Hematopoietic multipotent progenitor cell treated with erythropoietin and hydrocortisone succinate and interleukin-3 and kit ligand, for 4 days (in vitro differentiated cells): ENCODE data around the gene FUT6.
A peak's percentile ranks its signal among the peaks of the same experiment; 100 is the strongest.

Source experiments
- DNase-seq: peaks from one replicate; pipeline ENCODE4 v3.0.0-alpha.2; 2015

The FUT6 gene

DNA sequence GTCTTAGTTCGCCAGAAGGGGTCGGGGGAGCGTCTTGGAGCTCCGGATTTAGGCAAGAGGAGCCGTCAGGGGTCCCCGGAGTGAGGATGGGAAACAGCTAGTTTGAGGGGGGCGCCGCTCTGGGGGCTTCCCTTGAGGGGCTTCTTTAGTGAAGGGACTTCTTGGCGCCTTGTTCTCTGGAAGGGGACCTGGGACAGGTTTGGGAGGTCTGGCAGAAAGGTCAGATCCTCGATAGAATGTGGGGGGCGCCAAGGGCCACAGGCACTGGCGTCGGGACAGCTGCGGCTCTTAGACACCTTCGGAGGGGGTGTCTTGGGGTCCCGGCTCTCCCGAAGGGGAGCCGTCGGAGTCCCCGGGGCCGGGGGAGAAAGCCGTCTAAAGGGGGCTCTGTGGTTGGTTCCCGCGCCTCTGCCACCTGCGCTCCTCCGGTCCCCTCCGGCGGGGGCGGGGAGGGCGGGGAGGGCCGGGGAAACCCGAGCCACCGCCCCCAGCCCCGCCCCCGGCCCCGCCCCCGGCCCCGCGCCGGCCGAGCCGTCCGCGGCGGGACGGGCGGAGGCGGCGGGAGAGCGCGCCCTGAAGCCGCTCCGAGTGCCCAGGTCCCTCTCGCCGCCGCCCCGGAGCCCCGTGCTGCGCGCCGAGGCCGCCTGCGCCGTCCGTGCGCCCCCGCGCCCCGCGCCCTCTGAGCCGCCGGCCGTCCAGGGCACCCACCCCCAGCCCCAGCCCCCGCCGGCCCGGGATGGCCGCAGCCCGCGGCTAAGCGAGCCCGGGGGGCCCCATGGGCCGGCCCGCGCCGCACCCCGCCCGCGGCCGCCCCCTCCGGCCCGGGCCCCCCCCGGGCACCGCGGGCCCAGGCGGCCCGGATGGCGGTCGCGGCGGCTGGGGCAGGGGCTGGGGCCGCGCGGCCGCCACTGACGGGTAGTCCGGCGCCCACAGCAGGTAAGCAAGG is 34.7 kb downstream of the FUT6 start, which contains the start of gene NRTN:
Gene NRTN (plus strand): TSS at position 552 of the 946 bp plus-strand sequence. CDS start 19,099 bp downstream, outside the sequence.
- peak; percentile 37 for DNase-seq

- DNase-seq, result peak; percentile 96
These were observed 35.6 kb downstream of the FUT6 start for GRCh38 chr19:5803752-5804515.

GRCh38 chr19:5803441-5803751 is 36.1 kb downstream of the FUT6 start:
- DNase-seq, result no peak

DNA sequence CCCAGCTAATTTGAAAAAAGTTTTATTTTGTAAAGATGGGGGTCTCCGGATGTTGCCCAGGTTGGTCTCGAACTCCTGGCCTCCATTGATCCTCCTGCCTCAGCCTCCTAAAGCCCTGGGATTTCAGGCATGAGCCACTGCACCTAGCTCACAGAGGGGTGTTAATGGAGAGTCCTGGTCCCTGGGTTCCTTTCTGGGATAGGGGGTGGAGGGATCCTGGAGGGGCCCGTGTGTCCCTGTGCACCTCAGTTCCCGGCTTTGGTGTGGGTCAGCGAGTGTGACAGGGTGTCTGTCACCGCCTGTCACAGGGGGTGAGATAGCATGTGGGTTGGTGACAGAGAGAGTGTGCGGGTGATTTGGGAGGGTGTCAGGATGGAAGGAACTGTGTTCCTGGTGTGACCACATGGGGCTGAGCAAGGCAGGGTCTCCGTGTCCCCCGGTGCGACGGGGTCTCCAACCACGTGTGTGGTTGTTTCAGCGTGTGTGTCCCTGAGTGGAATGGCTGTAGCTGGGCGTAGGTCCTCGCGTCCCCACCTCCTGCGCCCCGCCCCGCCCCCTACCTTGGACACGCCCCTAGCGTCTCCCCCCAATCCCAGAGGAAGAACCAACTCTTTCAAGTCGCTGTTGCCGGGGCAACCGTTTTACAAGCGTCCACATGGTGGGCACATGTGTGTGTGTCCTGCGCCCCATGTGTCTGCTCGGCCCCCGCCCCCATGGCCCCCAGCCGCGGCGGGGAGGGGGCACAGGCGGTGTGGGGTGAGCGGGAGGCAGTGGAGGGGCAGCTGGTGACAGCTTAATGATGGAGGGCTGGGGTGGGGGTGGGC is 37.5 kb downstream of the FUT6 start:
- peak; percentile 84 for DNase-seq

DNA sequence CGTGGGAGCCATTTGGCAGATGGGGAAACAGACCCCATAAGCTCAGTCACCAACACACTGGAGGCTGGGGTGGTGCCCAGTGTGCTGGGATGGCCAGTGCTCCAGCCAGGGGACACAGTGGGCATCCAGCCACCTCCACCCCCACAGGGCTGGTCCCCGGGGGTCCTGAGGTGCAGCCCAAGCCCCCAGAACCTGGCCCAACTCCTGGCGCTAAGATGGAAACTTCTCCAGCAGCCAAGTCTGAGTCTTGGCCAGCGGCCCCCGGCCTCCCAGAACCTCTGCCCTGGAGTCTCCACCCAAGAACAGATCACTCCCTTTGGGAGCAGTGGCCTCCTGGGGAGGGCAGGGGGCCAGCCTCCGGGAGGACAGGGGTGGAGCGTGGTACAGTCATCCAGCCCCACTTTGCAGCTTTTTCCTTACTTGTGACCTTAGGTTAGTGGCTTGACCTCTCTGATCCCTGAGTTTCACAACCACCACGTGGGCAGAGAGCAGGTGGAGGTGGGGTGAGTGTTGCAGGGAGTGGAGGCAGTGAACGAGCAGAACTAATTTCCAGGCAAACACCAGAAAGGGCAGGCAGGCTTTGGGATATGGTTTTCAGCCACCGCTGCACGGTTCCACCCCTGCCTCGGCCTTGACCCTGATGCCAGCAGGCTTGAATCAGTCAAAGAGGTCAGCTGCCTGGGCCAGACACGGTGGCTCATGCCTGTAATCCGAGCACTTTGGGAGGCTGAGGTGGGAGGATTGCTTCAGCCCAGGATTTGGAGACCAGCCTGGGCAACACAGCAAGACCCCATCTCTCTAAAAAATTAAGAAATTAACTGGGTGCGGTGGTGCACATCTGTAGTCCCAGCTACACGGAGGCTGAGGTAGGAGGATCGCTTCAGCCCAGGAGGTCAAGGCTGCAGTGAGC is 38.9 kb downstream of the FUT6 start:
- no peak for DNase-seq

DNA sequence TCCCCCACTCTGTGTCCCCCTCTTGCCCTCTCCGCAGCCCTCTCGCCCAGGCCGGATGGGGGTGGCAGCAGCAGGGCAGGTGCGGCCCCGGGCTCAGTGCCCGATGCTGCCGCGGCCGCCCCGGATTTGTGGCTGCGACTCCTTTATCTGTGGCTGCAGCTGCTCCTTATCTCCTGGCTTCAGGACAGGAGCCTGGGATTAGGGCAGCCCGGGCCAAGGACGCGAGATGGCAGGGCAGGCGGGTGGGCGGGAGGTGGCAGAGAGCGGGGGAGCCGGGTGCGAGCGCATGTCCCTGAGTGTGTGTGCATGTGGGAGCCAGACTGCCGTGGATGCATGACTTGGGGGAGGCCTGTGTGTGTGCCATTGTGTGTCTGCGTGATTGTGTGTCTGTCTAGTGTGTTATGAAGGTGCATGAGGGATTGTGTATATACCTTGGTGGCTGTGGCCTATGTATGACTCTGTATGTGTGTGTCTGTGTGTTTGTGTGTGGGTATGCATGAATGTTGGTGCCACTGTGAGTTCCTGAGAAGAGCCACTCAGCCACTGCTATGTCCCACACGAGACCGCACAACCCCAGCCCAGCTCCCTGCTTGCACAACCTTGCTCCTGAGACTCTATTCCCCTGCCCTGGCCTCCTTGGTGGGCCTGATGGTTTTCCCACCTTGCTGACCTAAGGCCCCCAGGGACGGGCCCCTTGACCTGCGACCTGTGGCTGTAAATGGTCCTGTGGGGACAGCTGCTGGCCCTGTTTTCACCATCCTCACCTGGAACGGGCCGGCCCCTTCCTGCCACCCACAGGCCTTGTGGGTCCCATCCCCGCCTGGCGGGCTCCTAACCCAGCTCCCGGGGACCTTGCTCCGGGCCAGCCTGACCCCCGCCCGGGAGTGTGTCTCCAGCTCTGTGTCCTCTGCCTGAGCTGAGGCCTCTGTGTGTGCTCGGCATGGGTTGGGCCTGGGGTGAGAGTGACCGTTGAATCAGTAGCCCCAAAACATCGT is 40.0 kb downstream of the FUT6 start:
- peak; percentile 97 for DNase-seq

DNA sequence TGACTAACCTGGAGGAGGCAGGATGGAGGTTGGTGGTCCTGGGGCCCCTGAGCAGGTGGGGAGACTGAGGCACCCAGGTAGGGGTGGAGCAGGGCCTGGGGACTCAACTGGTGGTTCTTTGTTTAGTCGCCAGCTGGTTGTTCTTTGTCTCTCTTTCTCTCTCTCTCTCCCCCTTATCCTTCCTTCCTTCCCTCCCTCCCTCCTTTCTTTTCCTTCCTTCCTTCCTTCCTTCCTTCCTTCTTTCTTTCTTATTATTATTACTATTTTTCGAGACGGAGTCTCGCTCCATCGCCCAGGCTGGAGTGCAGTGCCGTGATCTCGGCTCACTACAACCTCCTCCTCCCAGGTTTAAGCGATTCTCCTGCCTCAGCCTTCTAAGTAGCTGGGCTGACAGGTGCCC is 41.3 kb downstream of the FUT6 start:
- no peak for DNase-seq

DNA sequence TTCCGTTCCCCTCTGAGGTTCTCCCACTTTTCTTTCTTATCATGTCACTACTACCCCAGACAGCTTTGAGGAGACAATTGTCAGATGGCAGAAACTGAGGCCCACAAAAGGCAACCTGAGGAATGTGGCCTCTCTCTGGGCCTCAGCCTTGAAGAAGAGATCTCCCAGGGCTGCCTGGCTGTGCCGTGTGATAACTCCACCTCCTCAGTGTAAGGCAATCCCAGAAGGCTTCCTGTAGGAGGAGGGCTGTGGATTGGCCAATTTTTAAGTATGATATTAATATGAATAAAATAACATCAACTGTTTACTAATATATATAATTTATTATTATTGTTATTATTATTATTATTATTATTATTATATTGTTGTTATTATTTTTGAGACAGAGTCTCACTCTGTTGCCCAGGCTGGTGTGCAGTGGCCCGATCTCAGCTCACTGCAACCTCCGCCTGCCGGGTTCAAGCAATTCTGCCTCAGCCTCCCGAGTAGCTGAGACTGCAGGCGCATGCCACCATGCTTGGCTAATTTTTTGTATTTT is 44.1 kb downstream of the FUT6 start:
- no peak for DNase-seq

DNA sequence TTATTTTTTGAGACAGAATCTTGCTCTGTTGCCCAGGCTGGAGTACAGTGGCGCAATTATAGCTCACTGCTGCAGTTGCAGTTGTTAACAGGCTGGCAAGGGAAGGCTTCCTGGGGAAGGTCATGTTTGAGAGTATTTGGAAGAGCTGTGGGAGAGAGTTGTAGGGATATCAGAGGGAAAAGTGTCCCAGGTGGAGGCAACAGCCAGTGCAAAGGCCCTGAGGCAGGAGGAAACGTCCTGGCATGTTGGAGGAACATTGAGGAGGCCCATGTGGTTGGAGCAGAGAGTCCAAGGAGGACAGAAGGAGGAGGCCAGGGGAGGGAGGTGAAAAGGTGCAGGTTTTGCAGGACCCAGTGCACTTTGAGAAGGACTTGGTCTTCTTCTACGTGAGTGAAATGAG is 46.3 kb downstream of the FUT6 start:
- no peak for DNase-seq

- no peak for DNase-seq
These were observed 47.3 kb downstream of the FUT6 start for GRCh38 chr19:5792224-5792623.

- peak; percentile 99 for DNase-seq
These were observed 48.7 kb downstream of the FUT6 start, which contains the start of gene DUS3L for GRCh38 chr19:5790559-5791520. DUS3L (minus strand) TSS chr19:5791163; CDS start chr19:5791141, 22 bp downstream.

GRCh38 chr19:5789886-5790558 is 49.5 kb downstream of the FUT6 start:
- DNase-seq, result no peak

DNA sequence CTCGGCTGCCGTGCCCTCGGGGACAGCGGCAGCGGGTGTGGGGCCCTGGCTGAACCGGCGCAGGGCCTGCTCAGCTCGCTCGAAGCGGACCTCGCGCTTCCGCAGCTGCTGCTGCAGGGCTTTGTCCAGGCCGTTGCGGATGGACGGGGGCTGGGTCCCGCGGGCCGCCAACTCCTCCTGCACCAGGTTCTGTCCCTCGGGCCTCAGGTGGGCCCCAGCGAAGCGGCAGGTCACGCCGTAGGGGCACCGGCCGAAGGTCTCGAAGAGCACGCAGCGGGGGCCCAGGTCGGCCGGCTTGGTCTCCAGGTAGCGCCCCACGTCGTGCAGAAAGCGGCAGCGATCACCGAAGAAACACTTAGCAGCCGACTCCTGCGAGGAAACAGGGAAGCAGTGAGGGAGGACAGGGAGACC is 50.1 kb downstream of the FUT6 start:
- DNase-seq, result no peak

DNA sequence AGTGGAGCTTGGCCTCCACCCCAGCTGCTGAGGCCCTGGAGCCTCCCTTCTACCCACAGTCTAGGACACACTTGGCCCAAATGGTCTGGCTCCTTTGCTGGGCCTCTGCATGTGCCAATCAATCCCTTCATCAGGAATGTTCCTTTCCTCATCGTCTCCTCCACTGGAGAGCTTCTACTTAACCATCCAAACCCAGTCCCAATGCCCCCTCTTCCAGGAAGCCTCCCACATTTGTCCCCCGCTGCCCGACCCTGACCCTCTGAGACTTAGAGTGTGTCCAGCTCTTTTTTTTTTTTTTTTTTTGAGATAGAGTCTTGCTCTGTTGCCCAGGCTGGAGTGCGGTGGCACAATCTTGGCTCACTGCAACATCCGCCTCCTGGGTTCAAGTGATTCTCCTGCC is 51.1 kb downstream of the FUT6 start:
- DNase-seq, result no peak

DNA sequence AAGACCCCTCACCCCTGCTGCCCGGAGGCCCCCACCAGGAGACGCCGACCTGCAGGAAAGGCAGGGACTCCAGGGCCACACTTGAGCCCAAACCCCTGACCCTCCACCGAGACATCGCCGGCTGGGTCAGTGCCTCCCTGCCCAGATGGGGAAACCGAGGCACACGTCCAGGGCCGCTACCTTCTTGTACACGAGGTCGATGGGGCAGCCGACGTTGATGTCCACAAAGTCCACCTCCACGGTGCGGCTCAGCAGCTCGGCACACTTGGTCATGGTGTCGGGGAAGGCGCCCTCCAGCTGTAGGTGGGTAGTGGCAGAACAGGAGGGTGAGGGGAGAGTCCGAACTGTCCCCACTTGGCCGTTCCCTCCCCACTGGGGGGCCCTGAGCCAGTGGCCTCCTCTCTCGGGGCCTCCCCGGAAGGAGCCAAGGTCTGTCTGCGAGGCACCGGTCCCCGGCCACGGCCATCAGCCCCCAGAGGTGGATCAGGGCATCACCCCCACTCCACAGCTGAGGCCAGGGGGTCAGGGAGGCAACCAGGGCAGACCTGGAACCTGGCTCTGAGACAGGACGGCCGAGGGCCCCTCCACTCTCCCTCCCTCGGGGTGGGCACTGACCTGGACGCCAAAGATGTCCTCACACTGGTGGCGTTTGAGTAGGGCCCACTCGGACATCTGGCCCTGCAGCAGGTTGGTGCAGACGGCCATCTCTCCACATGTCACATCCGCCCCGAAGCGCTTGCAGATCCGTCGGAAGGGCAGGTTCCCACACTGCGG is 51.9 kb downstream of the FUT6 start:
- no peak for DNase-seq

GRCh38 chr19:5786593-5787408 is 52.7 kb downstream of the FUT6 start:
- no peak for DNase-seq

- no peak for DNase-seq
These were observed 54.1 kb downstream of the FUT6 start for GRCh38 chr19:5785423-5785822.
